HG03442 (cell line): Measurements from ENCODE around the gene SHANK2.

Experiments
- ATAC-seq: cut with Tn5 transposase; IDR thresholded peaks from one replicate; pipeline ENCODE4 v1.9.1; 2021; ENCODE audit warnings: mild to moderate bottlenecking, moderate library complexity; ENCODE audit not compliant: unreplicated experiment

Gene SHANK2

DNA sequence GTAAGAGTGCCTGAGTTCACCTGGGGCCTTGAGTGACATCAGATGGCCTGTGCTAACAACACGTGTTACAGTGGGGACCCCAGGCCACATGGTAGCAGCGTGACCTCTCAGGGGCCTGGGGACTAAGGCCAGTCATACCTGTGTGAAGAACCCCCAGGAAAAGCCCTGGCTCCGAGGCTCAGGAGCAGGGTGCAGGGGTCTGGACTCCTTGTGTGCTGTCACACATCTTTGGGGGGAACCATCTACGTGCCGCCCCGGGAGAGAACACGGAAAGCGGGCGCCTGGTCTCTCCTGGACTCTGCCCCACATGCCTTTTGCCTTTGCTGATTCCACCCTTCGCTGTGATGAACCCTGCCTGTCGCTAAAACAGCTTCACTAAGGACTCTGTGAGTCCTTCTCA lies 48.7 kb downstream of the SHANK2 start:
- ATAC-seq: no peak

DNA sequence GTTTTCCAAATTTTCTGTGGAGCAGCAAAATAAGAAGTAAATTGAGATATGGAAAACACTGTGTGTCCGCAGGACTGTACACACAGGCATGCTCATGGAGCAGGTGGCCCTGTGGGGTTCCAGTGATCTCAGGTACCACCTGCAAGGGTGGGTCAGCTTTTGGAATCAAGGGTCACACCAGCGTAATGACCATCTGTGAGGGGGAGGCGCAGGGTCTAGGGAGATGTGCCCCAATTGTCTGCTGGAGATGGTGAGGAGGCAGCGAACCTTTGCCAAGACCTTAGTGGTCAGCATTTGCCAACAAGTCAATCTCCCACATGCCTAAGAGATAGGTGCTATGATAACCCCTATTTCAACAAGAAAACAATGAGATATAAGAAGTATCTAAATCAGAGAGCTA lies 49.4 kb downstream of the SHANK2 start:
- ATAC-seq: no peak

DNA sequence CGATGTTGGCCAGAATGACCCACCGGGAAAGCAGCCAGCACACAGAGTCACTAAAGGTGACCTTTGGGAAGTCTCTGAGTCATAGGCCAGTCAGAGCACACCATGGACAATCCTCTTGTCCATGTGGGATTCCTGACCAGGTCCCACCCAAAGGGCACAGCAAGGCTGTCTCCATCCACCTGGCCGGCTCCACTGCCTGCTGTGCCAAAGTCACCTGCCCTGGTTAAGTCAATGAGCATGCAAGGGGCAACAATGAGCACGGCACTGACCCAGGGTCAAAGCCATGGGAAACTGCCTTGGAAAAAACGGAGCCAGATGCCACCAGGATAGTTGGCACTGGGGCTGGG lies 49.8 kb downstream of the SHANK2 start:
- no peak for ATAC-seq
